ENCODE measurements around the gene CRELD1.
A peak's percentile ranks its signal among the peaks of the same experiment; 100 is the strongest.
"Not testable (repeated sequence)": the region's sequence is repeated elsewhere in the genome, so short reads cannot be mapped to it uniquely, and the experiment has no call there.

CRELD1 gene, protein sequence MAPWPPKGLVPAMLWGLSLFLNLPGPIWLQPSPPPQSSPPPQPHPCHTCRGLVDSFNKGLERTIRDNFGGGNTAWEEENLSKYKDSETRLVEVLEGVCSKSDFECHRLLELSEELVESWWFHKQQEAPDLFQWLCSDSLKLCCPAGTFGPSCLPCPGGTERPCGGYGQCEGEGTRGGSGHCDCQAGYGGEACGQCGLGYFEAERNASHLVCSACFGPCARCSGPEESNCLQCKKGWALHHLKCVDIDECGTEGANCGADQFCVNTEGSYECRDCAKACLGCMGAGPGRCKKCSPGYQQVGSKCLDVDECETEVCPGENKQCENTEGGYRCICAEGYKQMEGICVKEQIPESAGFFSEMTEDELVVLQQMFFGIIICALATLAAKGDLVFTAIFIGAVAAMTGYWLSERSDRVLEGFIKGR

DNA sequence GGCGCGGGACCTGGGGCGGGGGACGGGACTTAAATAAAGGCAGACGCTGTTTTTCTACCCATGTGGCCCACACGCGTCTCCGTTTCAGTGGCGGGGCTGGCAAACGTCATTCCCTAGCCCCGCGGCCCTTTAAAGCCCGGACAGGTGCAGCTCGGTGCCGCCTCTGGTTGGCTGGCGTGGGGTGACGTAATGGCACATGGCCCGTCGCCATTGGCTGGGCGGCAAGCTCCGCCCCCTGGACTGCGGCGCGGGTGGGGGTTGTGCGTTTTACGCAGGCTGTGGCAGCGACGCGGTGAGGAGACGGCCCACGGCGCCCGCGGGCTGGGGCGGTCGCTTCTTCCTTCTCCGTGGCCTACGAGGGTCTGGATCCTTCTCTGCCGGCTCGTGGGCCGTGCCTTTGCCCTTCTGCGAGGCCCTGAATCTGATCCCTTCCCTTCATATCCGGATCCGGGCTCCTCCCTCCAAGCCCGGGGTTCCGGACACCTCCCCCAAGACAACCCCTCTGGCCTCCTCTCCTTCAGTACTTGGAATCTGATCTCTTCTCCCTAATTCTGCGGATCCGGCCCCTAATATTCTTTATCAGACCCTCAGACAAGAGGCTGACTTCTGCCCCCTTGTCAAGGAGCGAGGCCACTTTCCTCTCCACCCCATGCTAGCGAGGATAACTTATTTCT is at the start of gene CRELD1:
Gene CRELD1, plus strand, starts transcription at position 274 of the 674 bp plus-strand sequence. CDS start 605 bp downstream, outside the sequence.
- peak; percentile 83 for DNase-seq

DNA sequence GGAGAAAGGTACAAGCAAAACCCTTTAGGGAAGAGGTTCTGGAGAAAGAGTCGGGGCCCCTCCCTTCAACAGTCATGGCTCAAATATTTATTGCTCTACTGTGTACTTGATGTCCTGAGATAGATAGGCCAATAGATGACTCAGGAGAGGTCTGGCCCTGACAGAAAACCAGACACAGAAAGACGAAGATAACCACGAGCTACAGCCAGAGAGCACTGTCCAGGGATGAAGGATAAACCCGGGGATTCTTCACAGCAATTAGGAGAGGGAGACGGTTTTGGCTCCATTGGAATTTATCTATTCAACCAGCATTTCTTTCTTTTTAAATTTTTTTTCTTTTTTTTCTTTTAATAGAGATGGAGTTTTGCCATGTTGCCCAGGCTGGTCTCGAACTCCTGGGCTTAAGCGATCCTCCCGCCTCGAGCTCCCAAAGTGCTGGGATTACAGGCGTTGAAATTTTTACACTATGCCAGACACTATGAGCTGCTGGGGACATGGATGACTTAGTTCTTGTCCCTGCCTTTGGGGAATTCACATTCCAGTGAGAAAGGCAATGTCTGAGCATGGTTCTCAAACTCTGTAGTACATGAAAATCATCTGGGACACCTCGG is 49.0 kb upstream of the CRELD1 start:
- DNase-seq: no peak

DNA sequence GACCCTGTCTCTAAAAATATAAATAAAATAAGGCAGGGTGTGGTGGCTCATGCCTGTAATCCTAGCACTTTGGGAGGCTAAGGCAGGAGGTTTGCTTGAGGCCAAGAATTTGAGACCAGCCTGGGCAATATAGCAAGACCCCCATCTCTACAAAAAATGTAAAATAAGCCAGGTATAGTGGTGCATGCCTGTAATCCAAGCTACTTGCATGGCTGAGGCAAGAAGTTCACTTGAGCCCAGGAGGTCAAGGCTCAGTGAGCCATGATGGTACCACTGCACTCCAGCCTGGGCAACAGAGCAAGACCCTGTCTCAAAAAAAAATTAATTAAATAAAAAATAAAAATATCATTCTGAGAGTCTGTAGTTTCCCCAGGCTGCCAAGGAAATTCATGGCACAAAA is 47.3 kb upstream of the CRELD1 start:
- DNase-seq: no peak

DNA sequence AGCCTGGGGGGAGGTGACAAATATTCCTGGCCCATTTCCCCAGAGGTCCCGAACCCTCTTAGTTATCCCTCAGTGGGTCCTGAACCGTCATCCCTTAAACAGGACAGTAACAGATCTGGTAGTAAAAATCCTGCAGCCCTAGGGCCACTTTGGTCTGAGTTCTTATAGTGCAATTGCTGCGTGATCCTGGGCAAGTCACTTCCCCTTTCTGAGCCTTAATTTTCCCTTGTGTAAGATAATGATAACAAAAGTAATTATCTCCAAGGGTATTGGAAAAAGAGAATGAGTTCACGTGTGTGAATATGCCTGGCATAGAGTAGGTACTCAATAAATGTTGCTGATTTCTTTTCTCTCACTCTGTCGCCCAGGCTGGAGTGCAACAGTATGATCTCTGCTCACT is 46.2 kb upstream of the CRELD1 start:
- DNase-seq: no peak

DNA sequence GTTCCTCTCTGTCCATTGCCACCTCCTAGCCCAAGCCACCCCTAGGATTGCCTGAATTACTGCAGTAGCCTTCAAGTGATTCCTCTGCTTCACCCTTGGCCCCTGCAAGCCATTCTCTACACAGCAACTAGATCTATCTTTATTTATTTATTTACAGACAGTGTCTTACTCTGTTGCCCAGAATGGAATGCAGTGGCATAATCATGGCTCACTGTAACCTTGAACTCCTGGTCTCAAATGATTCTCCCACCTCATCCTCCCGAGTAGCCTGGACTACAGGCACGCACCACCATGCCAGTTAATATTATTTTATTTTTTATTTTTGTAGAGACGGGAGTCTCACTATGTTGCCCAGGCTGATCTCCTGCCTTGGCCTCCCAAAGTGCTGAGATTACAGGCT is 45.1 kb upstream of the CRELD1 start:
- no peak for DNase-seq

DNA sequence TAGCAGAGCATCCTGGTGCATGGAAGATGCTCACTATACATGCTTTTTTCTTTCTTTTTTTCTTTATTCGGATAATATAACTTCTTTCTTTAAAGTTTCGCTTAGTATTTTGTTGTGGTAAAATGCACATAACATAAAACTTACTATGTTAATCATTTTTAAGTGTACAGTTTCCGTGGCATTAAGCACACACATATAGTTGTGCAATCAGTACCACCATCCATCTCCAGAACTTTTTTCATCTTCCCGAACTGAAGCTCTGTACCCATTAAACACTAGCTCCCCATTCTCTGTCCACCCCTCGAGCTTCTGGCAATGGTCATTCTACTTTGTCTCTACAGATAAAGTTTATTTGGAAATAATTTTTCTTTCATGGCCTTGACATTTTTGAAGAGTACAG is 44.2 kb upstream of the CRELD1 start:
- no peak for DNase-seq

DNA sequence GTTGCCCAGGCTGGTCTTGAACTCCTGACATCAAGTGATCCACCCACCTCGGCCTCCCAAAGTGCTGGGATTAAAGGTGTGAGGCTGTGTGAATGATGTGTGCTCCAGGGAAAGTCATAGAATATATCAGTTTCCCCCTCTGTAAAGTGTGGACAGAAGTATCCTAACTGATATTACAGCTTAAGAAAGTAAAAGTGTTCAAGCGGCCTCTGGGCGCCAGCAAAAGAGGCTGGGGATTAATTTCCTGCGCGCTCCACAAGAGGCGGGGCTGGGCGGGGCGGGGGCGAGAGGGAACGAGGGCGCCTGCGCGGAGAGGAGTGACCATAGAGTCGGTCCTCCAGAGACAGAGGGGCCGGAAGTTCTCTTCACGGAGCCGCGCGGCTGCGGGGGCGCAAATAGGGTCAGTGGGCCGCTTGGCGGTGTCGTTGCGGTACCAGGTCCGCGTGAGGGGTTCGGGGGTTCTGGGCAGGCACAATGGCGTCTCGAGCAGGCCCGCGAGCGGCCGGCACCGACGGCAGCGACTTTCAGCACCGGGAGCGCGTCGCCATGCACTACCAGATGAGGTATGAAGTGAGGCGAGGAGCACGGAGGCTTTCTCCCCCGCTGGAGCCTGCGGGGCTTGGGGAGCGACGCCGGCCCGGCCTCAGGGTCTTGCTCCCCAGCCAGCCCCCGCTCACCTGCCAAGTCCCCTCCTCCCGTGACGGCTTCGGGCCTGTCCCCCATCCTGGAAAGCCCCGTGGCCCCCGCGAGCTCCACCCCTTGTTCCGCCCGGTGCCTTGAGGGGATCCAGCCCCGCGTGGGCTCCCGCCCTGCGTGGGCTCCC is 43.2 kb upstream of the CRELD1 start, which contains the start of gene JAGN1:
Gene JAGN1, plus strand, starts transcription at position 362 of the 823 bp plus-strand sequence. Its CDS starts 113 bp downstream, at position 475.
- DNase-seq: peak; percentile 80

DNA sequence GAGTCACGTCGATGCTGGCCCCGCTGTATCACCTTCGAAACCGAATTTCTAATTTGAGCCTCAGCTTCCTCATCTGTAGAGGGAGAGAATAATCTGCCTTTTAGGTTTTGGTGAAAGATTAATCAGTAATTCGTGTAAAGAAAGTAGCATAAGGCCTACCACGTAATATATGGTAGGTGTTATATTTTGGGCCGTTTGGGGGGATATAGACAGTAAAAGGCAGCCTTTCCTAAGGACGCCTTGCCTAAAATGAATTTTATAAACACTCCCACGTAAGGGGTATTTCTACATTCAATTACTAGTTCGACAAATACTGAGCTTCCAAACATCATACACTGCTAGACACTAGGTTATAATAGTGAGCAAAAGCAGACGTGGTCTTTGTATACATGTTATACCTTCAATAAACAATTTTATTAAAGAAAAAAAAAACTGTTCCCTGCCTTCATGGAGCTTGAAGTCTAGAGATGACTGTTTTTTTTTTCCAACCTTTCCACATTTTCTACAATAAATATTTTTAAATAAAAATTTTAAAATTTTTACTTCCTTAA is 42.5 kb upstream of the CRELD1 start:
- DNase-seq: no peak

DNA sequence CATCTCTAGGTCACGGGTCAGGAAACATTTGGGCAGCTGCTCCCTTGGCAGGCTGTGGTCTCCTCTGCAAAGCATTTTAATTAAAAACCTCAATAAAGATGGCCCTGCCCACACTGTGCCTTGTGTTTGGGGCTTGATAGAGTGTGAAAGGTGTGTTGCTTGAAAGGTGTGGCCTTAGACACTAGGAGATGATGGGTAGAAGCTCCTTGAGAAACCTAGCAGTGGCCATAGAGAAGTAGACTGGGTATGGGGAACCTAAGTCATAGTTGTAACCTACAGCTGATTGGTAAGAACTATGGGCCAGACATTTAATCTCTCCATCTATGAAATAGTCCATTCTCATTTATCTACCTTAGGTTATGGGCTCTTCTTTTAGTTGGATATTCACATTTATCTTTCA is 39.9 kb upstream of the CRELD1 start:
- DNase-seq: no peak

DNA sequence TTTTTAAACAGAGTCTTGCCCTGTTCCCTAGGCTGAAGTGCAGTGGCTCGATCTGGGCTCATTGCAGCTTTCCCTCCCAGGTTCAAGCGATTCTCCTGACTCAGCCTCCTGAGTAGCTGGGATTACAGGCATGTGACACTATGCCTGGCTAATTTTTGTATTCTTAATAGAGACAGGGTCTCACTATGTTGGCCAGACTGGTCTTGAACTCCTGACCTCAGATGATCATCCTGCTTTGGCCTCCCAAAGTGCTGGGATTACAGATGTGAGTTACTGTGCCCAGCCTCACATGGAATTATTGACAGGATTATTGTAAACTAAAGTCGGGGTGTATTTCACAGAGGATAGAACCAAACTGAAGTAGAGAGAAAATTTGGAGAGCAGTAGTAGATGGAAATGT is 37.9 kb upstream of the CRELD1 start:
- not testable (repeated sequence) for DNase-seq

DNA sequence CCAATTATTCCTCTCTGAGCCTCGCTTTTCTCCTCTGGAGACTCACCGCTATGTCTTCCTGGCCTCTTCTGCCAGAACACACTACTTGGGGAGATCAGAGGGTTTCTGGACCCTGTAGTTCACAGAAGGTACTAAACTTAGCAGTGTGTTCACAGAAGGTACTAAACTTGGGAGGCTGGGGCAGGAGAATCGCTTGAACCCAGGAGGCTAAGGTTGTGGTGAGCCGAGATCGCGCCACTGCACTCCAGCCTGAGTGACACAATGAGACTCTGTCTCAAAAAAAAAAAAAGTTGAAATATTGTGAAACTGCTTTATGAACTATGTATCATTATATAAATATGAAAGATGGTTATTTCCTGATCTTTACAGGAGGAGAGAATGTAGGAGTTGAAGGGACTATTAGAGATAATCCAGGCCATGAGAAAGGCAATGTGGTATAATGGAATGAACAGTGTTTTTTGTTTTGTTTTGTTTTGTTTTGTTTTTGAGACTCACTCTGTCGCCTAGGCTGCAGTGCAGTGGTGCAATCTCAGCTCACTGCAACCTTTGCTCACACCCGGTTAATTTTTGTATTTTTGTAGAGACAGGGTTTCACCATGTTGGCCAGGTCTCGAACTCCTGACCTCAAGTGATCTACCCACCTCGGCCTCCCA is 36.8 kb upstream of the CRELD1 start:
- DNase-seq: not testable (repeated sequence)

DNA sequence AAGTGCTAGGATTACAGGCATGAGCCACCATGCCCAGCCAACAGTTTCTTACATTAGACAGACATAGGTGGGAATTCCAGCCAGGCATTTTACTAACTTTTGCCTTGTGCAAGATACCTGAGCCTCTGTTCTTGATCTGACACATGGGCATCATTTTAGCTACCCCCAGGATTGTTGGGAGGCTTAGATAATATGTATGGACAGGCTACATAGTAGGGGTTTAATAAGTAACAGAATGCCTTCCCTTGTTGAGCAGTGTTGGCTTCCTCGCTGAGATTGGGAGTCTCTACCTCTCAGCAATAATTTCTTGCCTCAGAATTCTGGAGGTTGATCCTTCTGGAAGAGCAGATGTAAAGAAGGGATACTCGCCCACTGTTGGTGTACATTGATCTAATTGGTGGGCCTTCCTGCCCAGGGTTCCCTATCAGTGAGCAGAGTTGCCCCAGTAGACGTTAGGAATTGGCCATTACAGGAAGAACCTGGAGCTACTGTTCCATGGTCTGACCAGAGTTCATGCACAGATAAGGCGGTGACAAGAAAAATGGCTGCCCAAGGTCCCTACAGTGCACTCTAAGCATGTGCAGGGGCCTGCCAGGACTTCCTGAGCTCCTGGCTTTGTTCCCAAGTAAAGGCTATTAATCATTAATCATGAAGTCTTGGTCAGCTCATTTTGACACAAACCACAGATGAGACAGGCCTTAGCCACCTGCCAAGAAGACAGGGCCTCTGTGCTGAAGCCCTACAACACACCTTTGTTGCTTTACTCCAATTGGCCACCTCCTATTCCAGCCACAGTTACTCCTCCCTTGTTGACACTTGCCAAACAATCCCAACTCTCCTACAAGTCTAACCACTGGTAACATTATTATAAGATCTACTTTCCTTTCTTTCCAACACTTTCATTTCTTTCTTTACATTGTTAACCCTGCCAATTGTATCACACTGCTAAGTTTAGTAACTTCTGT is 35.9 kb upstream of the CRELD1 start:
- no peak for DNase-seq

DNA sequence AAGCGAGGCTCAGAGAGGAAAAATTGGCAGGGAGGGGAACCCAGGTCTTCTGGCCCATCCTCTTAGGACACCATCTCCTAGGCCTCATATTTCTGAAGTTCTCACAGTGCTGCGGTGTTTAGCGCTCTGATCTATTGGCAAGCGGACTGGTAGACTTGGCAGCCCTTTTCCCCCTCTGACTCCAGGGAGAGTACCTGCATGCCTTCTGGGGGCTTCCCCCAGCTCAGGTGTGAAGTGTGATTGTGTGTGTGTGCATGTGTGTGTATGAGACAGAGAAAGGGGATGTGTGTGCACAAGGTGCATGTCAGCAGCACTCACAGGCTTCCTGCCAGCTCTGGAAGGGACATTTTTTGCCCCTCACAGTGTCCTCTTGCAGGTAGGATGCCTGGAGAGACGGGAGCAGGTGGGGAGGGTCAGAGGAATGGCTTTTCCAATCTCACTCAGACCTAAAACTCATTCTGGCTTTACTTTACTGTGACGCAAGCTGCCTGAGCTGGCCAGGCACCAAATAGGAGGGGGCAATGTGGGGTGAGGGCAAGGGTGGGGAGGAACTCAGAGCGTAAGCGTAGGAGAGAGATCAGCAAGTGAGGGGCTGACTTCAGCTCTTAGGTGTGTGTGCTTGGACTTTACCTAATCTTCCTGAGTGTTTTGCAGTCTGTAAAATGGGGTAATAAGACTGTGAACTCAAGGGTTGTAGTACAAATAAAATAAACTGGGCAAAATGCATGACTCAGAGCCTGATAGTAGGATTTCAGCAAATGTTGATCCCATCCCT is 35.0 kb upstream of the CRELD1 start:
- DNase-seq: no peak

DNA sequence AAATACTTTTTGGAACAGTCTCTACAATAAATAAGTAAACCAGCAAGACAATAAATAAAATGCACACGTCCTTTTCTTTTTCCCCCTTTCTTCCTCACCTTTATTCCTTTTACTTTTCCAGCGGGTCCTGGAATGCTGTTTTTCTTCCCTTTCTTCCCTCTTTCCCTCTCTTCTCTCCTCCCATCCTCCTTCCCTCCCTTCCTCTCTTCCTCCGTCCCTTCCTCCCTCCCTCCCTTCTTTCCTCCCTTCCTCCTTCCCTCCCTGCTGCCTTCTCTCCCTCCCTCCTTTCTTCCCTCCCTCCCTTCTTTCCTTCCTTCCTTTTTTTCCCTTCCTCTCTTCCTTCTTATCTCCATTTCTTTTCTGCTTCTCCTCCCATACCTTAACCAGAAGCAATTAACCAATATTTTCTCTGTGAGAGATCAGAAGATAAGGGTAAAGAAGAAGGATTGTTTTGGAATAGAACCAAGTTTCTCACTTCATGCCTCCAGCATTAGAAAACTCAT is 34.3 kb upstream of the CRELD1 start:
- no peak for DNase-seq

DNA sequence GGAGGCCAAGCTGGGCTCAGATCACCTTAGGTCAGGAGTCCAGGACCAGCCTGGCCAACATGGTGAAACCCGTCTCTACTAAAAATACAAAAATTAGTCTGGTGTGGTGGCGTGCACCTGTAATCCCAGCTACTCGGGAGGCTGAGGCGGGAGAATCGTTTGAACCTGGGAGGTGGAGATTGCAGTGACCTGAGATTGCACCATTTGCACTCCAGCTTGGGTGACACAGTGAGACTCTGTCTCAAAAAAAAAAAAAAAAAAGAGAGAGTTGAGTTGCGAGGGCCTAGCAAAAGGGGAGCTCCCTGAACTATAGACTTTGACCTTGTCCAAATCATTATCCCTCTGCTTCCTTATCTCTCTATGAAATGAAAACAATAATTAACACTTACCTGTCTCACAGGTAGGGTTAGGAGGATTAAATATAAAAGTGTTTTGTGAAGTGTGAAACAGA is 32.6 kb upstream of the CRELD1 start:
- DNase-seq: not testable (repeated sequence)

DNA sequence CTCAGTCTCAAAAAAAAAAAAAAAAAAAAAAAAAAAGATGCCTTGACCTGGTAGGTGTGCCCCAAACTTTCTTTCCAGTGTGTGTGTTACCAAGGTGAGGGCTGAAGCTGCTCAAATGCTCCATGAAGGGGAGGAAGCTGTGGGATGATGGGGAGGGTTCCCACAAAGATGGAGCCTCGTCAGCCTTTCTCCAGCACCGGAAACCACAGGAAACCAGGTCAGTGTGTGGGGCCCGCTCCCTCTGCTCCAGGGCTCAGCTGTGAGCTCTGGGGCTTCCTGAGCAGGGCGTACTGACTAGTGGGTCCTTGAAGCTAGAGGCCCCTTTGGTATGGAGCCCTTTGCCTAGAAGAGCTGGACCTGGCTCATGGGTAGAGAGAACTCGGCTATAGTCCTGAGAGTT is 31.7 kb upstream of the CRELD1 start:
- DNase-seq: no peak

DNA sequence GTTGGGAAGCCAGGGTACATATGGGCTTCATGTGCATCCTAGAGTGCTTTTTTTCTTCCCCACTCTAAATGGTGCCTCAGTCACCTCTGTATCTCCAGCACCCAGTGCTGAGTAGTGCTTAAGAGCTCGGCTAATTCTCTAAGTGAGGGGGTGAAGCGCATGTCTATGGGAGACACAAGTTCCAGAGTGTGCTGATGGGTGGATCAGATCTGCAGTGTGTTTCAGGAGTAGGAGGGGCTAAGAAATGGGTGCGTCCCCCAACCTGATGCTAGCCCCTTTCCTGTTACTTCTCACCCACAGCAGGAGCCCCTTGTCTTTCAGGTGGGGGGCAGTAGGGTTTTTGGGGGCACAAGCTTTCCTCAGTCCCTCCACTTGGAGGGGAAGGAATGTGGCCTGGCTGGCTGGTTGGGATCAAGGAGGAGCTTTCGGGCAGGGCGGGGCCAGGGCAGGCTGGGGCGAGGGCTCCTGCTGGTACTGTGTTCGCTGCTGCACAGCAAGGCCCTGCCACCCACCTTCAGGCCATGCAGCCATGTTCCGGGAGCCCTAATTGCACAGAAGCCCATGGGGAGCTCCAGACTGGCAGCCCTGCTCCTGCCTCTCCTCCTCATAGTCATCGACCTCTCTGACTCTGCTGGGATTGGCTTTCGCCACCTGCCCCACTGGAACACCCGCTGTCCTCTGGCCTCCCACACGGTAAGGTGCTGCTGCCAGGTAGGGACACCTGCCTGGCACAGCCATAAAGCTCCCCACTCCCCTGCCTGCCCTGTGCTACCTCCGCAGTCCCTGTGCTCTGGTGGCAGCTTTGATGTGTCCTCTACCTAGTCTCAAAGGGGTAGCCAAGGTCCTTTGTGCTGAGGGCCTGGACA is 31.0 kb upstream of the CRELD1 start, which contains the start of gene IL17RE:
Gene IL17RE, plus strand, starts transcription at position 477 of the 866 bp plus-strand sequence. Its CDS starts 85 bp downstream, at position 562.
- no peak for DNase-seq

DNA sequence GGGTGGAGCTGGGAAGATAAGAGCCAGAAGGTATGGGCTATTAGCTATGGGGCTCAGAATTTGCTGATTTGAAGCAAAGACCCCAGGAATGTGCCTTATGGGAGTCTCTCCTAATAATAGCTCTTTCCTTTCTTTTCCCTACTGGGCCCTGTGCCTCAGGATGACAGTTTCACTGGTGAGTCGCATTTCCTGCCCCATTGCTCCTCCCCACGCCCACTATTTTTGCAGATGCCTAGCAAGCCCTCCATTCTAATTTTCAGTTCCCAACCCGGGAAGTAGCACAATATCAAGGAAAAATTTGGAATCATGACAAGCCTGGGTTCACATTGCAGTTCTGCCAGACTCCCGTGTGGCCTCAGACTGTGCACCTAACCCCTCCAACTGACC is 30.4 kb upstream of the CRELD1 start:
- no peak for DNase-seq

DNA sequence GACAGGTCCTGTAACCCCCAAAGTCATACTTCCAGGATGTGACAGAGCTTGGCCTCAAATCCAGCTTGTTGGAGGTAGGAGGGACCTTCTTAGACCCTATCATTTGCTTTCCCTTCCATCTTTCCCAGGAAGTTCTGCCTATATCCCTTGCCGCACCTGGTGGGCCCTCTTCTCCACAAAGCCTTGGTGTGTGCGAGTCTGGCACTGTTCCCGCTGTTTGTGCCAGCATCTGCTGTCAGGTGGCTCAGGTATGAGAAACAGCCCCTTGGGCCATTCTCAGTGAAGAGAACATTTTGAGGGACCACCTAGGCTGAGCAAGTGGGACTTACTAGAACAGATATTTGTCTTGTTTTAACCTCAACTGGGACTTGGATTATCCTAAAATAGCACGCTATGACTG is 29.7 kb upstream of the CRELD1 start:
- no peak for DNase-seq

All from NCI-H2227 treated with DMSO at 0.1 percent for 48 hours (cell line).